HG03175 (cell line): ENCODE measurements around the gene SERPINA9.
"Not testable (repeated sequence)": the region's sequence is repeated elsewhere in the genome, so short reads cannot be mapped to it uniquely, and the experiment has no call there.

Experiments used
- ATAC-seq: cut with Tn5 transposase; IDR thresholded peaks from one replicate; pipeline ENCODE4 v1.9.1; 2021; ENCODE audit warnings: mild to moderate bottlenecking, moderate library complexity; ENCODE audit not compliant: unreplicated experiment

The SERPINA9 gene

GRCh38 chr14:94486883-94487282, 10.9 kb upstream of the SERPINA9 start:
- ATAC-seq: no peak

DNA sequence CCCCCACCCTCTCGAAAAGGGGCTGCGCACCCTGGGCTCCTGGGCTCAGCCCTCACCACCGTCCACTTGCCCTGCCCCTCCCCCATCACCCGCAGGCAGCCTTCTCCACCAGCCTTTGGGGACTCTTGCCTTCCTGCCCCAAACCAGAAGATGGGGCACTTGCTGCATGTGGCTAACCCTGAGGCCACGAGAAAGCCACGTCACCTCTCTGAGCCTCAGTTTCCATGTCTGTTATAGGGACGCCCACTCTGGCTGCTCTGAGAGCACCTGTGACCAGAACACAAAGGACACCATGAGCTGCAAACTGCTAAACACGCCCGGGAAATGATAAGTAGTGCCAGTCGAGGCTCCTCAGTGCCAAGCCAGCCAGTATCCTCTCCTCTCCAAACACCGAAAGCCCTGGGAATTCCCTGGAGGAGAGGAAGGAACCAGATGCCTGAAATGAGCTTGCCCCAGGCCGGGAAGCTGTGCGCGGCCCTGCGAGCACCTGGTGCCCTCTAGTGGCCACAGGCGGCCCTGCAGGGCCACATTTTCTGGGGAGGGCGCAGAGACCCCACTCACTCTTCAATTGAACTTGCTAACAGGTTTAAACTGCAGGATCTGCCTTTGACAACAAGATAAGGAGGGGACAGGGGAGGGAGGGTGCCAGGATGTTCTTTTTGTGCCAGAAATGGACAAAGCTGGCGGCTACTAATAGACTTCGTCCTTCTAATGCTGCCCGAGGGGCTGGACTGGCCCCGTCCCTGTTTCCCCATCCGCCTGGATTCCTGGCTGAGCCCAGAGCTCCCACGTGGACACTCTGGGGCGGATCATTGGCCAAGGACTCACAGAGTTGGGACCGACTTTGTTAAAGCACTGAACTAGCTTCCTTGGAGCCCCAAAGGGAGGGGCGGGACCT, 10.2 kb upstream of the SERPINA9 start:
- ATAC-seq: peak; percentile 78

GRCh38 chr14:94484481-94484880, 8.5 kb upstream of the SERPINA9 start:
- no peak for ATAC-seq

DNA sequence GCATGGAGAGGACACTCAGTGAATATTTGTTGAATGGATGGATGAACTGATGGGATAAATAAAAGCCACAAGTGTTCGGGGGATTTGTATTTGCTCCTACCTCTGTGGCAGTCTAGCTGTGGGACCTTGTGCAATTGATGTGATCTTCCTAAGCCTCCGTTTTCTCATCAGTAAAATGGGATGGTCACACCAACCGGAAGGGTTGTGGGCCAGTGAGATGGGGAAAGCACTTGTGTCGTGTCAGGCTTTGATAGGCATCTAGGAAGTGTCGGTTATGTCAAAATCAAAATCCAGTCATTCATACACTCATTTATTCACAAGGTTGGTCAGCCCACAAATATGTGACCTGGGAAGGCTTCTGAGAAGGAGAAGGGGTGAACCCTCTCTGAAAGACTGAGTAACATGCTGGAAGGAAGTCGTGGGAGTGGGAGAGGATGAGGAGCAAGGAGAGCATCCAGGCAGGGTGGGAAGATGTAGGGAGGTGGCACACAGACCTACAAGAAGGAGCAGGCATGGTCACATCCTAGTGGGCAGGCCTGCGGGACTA, 7.8 kb upstream of the SERPINA9 start:
- ATAC-seq: no peak

GRCh38 chr14:94483071-94483451, 7.1 kb upstream of the SERPINA9 start:
- ATAC-seq: no peak

DNA sequence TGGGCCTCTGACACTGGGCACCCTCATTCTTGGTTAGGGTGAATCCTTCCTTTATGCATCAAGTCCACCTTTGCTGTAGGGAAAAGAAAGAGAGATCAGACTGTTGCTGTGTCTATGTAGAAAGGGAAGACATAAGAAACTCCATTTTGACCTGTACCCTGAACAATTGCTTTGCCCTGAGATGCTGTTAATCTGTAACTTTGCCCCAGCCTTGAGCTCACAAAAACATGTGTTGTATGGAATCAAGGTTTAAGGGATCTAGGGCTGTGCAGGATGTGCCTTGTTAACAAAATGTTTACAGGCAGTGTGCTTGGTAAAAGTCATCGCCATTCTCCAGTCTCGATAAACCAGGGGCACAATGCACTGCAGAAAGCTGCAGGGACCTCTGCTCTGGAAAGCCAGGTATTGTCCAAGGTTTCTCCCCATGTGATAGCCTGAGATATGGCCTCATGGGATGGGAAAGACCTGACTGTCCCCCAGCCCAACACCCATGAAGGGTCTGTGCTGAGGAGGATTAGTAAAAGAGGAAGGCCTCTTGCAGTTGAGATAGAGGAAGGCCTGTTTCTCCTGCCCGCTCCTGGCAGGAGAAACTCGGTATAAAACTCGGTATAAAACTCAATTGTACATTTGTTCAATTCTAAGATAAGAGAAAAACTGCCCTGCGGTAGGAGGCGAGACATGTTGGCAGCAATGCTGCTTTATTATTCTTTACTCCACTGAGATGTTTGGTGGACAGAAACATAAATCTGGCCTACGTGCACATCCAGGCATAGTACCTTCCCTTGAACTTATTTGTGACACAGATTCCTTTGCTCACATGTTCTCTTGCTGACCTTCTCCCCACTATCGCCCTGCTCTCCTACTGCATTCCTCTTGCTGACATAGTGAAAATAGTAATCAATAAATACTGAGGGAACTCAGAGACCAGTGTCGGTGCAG, 6.4 kb upstream of the SERPINA9 start:
- ATAC-seq: not testable (repeated sequence)

DNA sequence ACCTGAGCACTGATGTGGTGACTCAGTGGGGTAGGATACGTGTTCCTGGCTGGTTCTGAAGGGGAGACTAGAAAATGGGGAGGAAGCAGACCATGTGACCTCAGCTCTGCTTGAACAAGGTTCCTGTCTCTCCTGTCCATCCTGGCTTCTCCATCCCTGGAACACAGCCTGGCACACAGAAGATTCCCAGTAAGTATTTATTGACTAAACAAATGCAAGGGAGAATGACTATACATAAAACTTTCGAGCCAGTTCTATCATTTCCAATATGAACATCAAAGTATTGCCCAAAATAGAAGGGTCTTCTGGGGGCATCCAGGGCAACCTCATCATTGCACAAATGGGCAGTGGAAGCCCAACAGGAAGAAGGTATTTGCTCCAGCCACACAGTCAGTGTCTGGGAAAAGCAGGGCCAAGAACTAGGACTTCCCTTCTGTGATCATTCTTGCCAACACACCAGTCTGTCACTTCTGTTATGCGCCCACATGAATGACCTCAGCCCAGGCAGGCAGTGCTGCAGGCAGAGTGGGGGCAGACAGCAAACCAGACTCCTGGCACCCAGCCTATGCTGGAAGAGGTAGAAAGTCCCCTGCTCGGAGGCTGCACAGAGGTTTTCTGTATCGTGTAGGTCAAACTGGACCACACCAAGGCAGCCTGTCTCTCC, 5.6 kb upstream of the SERPINA9 start:
- ATAC-seq: no peak

DNA sequence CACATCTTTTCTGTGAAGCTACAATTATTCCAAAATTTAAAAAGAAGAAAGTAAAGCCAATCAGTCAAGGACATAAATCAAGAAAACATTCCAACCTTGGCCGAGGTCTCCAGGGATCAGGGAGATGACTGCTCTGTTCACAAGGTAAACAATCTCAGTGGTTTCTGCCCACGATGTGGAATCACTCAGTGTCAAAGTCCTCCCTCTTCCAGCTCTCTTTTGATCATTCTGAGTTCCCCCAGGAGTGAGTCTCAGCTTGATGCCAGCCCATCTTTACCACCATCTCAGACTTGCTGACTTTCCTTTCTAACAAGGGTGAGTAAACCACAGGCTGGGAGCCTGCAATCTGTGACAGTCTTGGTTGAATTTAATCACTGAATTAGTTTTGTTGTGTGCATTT, 4.8 kb upstream of the SERPINA9 start:
- ATAC-seq: no peak

DNA sequence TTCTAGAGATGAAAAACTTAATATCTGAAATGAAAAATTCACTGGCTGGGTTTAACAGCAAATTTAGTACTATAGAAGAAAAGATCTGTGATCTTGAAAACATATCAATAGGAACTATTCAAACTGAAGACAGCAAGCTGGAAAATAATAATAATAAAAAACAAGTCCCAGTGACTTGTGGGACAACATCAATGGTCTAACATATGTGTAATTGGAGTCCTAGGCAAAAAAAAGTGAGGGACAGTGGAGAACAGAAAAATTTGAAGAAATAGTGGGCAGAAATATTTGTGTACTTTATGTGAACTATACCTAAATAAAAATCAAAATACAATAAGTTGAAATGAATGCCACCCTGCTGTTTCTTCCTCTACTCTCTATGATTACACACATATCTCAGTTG, 2.4 kb upstream of the SERPINA9 start:
- ATAC-seq: no peak

DNA sequence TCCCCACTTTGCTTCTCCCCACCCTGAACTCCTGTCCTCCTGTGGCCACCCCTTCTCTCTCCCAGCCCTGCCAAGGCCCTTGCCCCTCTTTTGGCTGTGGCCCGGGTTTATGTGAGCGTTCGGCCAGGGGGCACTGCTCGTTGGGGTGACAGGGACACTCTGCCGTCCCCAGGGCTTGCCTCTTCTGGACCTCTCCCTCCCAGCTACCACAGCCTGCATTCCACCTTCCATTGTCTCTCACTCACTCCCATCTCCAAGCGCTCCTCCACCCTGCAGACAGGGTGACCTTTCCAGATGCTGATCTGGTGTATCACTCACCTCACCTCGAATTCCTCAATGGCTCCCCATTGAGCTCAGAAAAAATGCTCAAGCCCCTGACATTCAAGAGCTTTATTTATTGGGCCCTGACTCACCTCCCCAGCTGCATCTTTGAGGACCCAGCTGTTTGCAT, 1.4 kb downstream of the SERPINA9 start:
- no peak for ATAC-seq

DNA sequence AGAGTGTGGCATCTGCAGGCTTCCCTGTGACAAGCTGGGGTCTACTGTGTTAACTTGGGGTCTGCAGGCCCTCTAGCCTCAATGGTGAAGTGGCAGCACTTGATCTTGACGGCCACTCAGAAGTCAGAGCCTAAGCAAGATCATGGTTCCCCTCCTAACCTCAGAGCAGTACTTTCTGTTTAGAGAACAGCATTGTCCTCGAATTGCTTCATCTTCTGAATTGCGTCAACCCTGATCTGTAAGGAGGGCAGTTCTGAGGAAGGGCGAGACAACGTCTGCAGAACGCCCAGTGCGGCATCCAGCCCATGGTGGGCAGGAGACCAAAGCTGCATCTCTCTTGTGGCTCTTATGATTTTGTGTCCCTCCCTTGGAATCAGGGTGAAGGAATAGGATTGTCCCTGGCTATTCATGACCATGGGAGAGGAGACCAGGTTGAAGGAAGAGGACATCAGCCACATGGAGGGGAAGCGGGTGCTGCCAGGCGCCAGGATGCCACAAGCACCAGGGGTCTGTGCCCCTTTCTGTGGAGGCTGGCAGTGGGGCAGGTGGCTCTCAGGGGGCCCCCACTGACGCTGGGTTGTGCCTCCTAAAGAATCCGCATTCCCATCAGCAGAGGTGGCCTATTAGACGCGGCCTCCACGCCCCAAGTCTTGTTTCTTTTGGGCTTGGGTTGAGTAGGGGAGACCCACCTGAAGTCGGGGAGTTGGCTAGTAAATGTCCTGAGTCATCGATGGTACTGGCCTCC, 2.2 kb downstream of the SERPINA9 start:
- ATAC-seq: no peak

DNA sequence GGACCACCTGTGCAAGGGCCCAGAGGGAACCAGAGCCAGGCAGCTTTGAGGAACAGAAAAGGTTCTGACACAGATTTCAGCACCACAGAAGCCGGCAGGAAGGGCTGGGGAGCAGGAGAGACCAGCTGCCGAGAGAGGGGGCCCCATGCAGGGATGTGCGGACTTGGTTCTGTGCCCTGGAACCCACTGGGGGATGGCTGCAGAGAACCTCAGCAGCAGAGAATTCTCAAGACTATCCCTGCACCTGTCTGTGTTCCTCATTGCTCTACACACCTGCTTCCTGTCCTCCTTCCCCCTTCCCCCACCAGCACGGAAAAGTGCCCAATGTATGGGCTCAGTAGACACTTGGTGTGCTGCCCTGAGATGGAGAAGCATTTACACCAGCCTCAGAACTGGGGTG, 3.2 kb downstream of the SERPINA9 start:
- ATAC-seq: no peak

DNA sequence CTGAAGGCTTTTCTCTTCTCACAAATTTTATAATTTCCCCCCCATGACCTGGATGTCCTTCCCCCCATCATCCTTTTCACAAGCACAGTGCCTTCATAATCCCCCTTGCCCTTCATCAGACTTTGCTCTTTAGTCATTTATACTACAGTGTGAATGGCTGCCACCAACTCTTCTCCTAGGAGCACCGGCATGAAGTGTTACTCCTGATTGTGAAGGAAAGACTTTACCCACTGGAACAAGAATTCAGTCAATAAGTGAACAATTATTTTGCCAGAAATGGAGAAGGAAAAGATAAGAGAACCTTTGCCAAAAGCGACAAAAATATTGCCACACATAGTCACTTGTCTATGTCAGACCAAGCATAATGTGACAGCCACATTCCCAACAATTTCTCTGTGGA, 5.0 kb downstream of the SERPINA9 start:
- ATAC-seq: no peak

DNA sequence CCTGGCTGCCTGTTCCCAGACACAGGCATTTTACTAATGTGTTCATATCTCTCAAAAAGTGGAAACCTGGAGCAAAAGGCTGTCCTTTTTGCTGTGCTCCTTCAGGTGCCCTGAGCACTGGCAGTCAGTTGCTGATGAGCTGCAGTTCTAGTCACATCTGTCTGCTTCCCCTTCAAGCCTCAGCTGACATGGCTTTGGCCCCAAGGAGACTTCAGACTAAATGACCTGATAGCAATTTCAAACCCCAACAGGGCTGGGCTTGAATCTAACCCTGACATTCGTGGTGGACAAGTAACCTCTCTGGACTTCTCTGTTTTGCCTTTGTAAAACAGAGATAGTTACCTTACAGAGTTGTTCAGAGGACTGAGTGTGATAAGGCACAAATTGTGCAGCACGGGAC, 5.7 kb downstream of the SERPINA9 start:
- ATAC-seq: no peak

GRCh38 chr14:94469261-94469660, 6.7 kb downstream of the SERPINA9 start:
- no peak for ATAC-seq

GRCh38 chr14:94467728-94468520, 8.1 kb downstream of the SERPINA9 start:
- ATAC-seq: no peak

GRCh38 chr14:94466706-94467370, 9.2 kb downstream of the SERPINA9 start:
- ATAC-seq: no peak

DNA sequence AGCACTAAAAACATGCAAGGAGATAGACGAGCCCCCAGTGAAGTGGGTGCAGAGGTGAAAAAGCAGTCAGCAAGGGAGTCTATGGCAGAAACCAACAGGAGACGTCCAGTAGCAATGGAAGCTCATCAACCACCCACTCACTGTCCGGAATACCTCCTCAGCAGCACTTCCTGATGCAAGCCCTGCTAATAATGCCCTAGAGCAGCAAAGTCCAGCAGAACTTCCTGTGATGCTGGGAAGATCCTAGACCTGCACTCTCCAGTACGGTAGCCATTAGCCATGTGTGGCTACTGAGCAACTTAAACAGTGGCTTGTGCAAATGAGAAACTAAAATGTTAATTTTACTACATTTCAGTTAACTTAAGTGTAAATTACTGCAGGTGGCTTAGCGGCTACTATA, 11.0 kb downstream of the SERPINA9 start:
- no peak for ATAC-seq

- no peak for ATAC-seq
Measured at GRCh38 chr14:94464290-94464689, 11.7 kb downstream of the SERPINA9 start.
